LNCaP clone FGC (cell line): ENCODE measurements around the gene CDK5RAP2.

ENCODE experiments used
- DNase-seq: peaks from one replicate; pipeline ENCODE4 v3.0.0-alpha.2; 2011; ENCODE audit warnings: low read depth
- H3K4me3 ChIP-seq: 2 replicates; pipeline ENCODE4 v1.5.1; 2011; ENCODE audit warnings: mild to moderate bottlenecking, low read depth, low read length, control low read depth
- CTCF ChIP-seq: IDR thresholded peaks from 2 replicates; pipeline ENCODE4 v1.5.1; 2012; ENCODE audit warnings: mild to moderate bottlenecking; ENCODE audit not compliant: control insufficient read depth, insufficient read depth; ENCODE audit errors: extremely low read depth

CDK5RAP2 gene

GRCh38 chr9:120396418-120396817 lies 183.5 kb downstream of the CDK5RAP2 start:
- H3K4me3 ChIP-seq = no peak overlapping the region
- no peak for TF ChIP-seq CTCF
- no peak for DNase-seq

GRCh38 chr9:120395376-120395775 lies 184.6 kb downstream of the CDK5RAP2 start:
- DNase-seq = no peak
- no peak for TF ChIP-seq CTCF
- no peak overlapping the region for H3K4me3 ChIP-seq

GRCh38 chr9:120394058-120394669 lies 185.8 kb downstream of the CDK5RAP2 start:
- no peak for DNase-seq
- no peak for TF ChIP-seq CTCF
- H3K4me3 ChIP-seq = no peak overlapping the region

GRCh38 chr9:120393386-120394057 lies 186.4 kb downstream of the CDK5RAP2 start:
- TF ChIP-seq CTCF = no peak
- H3K4me3 ChIP-seq = no peak overlapping the region
- no peak for DNase-seq

GRCh38 chr9:120392711-120393110 lies 187.3 kb downstream of the CDK5RAP2 start:
- H3K4me3 ChIP-seq = no peak overlapping the region
- TF ChIP-seq CTCF = no peak
- no peak for DNase-seq

- no peak overlapping the region for H3K4me3 ChIP-seq
- no peak for DNase-seq
- TF ChIP-seq CTCF = no peak
These were observed 187.7 kb downstream of the CDK5RAP2 start for GRCh38 chr9:120392245-120392644.

GRCh38 chr9:120391691-120392090 lies 188.3 kb downstream of the CDK5RAP2 start:
- no peak for DNase-seq
- TF ChIP-seq CTCF = no peak
- H3K4me3 ChIP-seq = no peak overlapping the region
